Mesenchymal stem cell (in vitro differentiated cells and primary cell): Measurements from ENCODE around the gene ATP6V0B.

Experiments used
- DNase-seq: peaks from one replicate; pipeline ENCODE4 v3.0.0-alpha.2; 2013
- H2AFZ ChIP-seq: one replicate; pipeline ENCODE4 v1.6.1; 2013; ENCODE audit warnings: low read depth, mild to moderate bottlenecking, control low read depth, inconsistent platforms, low read length, moderate library complexity
- H2AK5ac ChIP-seq: 2 replicates; pipeline ENCODE4 v1.6.1; 2013; ENCODE audit warnings: low read length, moderate library complexity, mild to moderate bottlenecking, inconsistent platforms; ENCODE audit not compliant: severe bottlenecking
- H2BK120ac ChIP-seq: one replicate; pipeline ENCODE4 v1.6.1; 2013; ENCODE audit warnings: low read depth, mild to moderate bottlenecking, inconsistent platforms, low read length, moderate library complexity
- H2BK12ac ChIP-seq, 2 experiments: one replicate each; pipeline ENCODE4 v1.6.1; 2013; ENCODE audit warnings: inconsistent platforms in 2 of 2, low read length in 2 of 2, mild to moderate bottlenecking in 2 of 2, moderate library complexity in 2 of 2, control low read depth in 1 of 2
- H2BK15ac ChIP-seq: one replicate; pipeline ENCODE4 v1.6.1; 2013; ENCODE audit warnings: mild to moderate bottlenecking, low read depth, inconsistent platforms; ENCODE audit not compliant: poor library complexity, severe bottlenecking
- H2BK5ac ChIP-seq: 2 replicates; pipeline ENCODE4 v1.6.1; 2013; ENCODE audit warnings: low read depth, mild to moderate bottlenecking, low read length, control low read depth, inconsistent platforms; ENCODE audit not compliant: poor library complexity, severe bottlenecking
- H3K14ac ChIP-seq, 2 experiments: one replicate each; pipeline ENCODE4 v1.6.1; 2013; ENCODE audit warnings: inconsistent platforms in 2 of 2, low read length in 2 of 2, control low read depth in 1 of 2, mild to moderate bottlenecking in 1 of 2, moderate library complexity in 1 of 2
- H3K18ac ChIP-seq, 2 experiments: one replicate each; pipeline ENCODE4 v1.6.1; 2013; ENCODE audit warnings: inconsistent platforms in 2 of 2, low read length in 2 of 2, control low read depth in 1 of 2, low read depth in 1 of 2, mild to moderate bottlenecking in 1 of 2
- H3K23ac ChIP-seq, 2 experiments: one replicate each; pipeline ENCODE4 v1.6.1; 2013; ENCODE audit warnings: inconsistent platforms in 2 of 2, low read length in 2 of 2, mild to moderate bottlenecking in 2 of 2, moderate library complexity in 2 of 2, control low read depth in 1 of 2
- H3K27ac ChIP-seq: 2 replicates; pipeline ENCODE4 v1.5.1; 2013; ENCODE audit warnings: mild to moderate bottlenecking, moderate library complexity, low read length, control low read depth, inconsistent platforms; ENCODE audit not compliant: poor library complexity, severe bottlenecking
- H3K27me3 ChIP-seq, 2 experiments: 2 replicates each; pipeline versions ENCODE4 v1.6.1 to v1.7.0; 2013; ENCODE audit warnings: low read length in 2 of 2, mild to moderate bottlenecking in 2 of 2, moderate library complexity in 2 of 2, control low read depth in 1 of 2, inconsistent platforms in 1 of 2; ENCODE audit not compliant: control insufficient read depth in 1 of 2, insufficient read depth in 1 of 2
- H3K36me3 ChIP-seq, 2 experiments: 2 replicates each; pipeline versions ENCODE4 v1.6.1 to v1.7.0; 2013; ENCODE audit warnings: low read length in 2 of 2, control low read depth in 1 of 2, inconsistent platforms in 1 of 2, low read depth in 1 of 2, mild to moderate bottlenecking in 1 of 2; ENCODE audit not compliant: insufficient read depth in 2 of 2, control insufficient read depth in 1 of 2
- H3K4ac ChIP-seq, 2 experiments: one replicate each; pipeline ENCODE4 v1.6.1; 2013; ENCODE audit warnings: inconsistent platforms in 2 of 2, low read length in 2 of 2, mild to moderate bottlenecking in 2 of 2, moderate library complexity in 2 of 2, control low read depth in 1 of 2, low read depth in 1 of 2
- H3K4me1 ChIP-seq: 2 replicates; pipeline ENCODE4 v1.6.1; 2013; ENCODE audit warnings: low read depth, low read length, control low read depth; ENCODE audit not compliant: control insufficient read depth, insufficient read depth
- H3K4me2 ChIP-seq: 2 replicates; pipeline ENCODE4 v1.6.1; 2013; ENCODE audit warnings: low read length, mild to moderate bottlenecking, inconsistent platforms; ENCODE audit not compliant: poor library complexity, severe bottlenecking
- H3K4me3 ChIP-seq, 2 experiments: 2 replicates each; pipeline versions ENCODE4 v1.5.1 to v1.7.0; 2013; ENCODE audit warnings: low read length in 2 of 2, mild to moderate bottlenecking in 2 of 2, control low read depth in 1 of 2, low read depth in 1 of 2; ENCODE audit not compliant: insufficient read depth in 1 of 2
- H3K79me1 ChIP-seq: replicated peaks from 2 replicates; pipeline ENCODE4 v1.6.1; 2013; ENCODE audit warnings: mild to moderate bottlenecking, control low read depth, low read length, inconsistent platforms; ENCODE audit not compliant: poor library complexity, severe bottlenecking
- H3K9ac ChIP-seq: 2 replicates; pipeline ENCODE4 v1.7.0; 2013; ENCODE audit warnings: mild to moderate bottlenecking, low read length, moderate library complexity
- H3K9me3 ChIP-seq: 2 replicates; pipeline ENCODE4 v1.7.0; 2013; ENCODE audit warnings: mild to moderate bottlenecking, low read length; ENCODE audit not compliant: control insufficient read depth
- H4K8ac ChIP-seq: one replicate; pipeline ENCODE4 v1.6.1; 2013; ENCODE audit warnings: inconsistent platforms, mild to moderate bottlenecking, low read length, moderate library complexity
- H4K91ac ChIP-seq: one replicate; pipeline ENCODE4 v1.6.1; 2013; ENCODE audit warnings: mild to moderate bottlenecking, low read length, inconsistent platforms
- WGBS: methylation state at CpG from one replicate; pipeline ENCODE4 v1.1.7; 2013; ENCODE audit warnings: mixed read lengths; 5-methylcytosine and 5-hydroxymethylcytosine counted together

The ATP6V0B gene

GRCh38 chr1:43982808-43983207, 8.0 kb downstream of the ATP6V0B start:
- H3K4ac ChIP-seq: no peak overlapping the region
- H2BK5ac ChIP-seq: no peak overlapping the region
- no peak overlapping the region for H3K14ac ChIP-seq
- DNase-seq: no peak
- no peak overlapping the region for H3K23ac ChIP-seq
- H3K36me3 ChIP-seq: peaks cover 49 to 65% of the 10 kb centered on the region in 2 experiments
- no peaks in the 10 kb centered on the region for H3K27me3 ChIP-seq
- peaks cover 44% of the 10 kb centered on the region for H3K4me1 ChIP-seq
- no peak overlapping the region for H3K9ac ChIP-seq
- no peak overlapping the region for H2AK5ac ChIP-seq
- 94% methylated on average over 15 of the region's 15 CpGs for WGBS
- no peak overlapping the region for H3K18ac ChIP-seq
- no peak overlapping the region for H2BK12ac ChIP-seq
- H2AFZ ChIP-seq: no peak overlapping the region
- no peak overlapping the region for H2BK15ac ChIP-seq
- H3K4me2 ChIP-seq: no peak overlapping the region
- no peak overlapping the region for H3K27ac ChIP-seq
- H3K79me1 ChIP-seq: peaks cover 32% of the 10 kb centered on the region
- no peaks in the 10 kb centered on the region for H3K9me3 ChIP-seq
- no peak overlapping the region for H4K91ac ChIP-seq
- H3K4me3 ChIP-seq: no peak overlapping the region
- H4K8ac ChIP-seq: no peak overlapping the region
- H2BK120ac ChIP-seq: no peak overlapping the region

- 86% methylated on average over 12 of the region's 12 CpGs for WGBS
- no peak overlapping the region for H3K9ac ChIP-seq
- H4K91ac ChIP-seq: no peak overlapping the region
Measured at GRCh38 chr1:43983253-43983899, 8.6 kb downstream of the ATP6V0B start.

GRCh38 chr1:43984855-43985254, 10.1 kb downstream of the ATP6V0B start:
- Histone ChIP-seq H2BK120ac (no peak overlapping the region), H3K79me1 (peaks cover 23% of the 10 kb centered on the region), H3K36me3 (peaks cover 43 to 59% of the 10 kb centered on the region in 2 experiments), H2AK5ac (no peak overlapping the region), H3K27me3 (no peaks in the 10 kb centered on the region), H2BK15ac (no peak overlapping the region), H3K18ac (no peak overlapping the region), H4K8ac (no peak overlapping the region), H3K9ac (no peak overlapping the region), H2AFZ (no peak overlapping the region), H3K4me3 (no peak overlapping the region), H2BK5ac (no peak overlapping the region), H3K4ac (no peak overlapping the region), H3K4me1 (peaks cover 33% of the 10 kb centered on the region), H3K27ac (no peak overlapping the region), H2BK12ac (no peak overlapping the region), H3K4me2 (no peak overlapping the region), H3K9me3 (no peaks in the 10 kb centered on the region), H4K91ac (no peak overlapping the region), H3K23ac (no peak overlapping the region), H3K14ac (no peak overlapping the region)
- DNase-seq: no peak
- over 99% methylated on average over 16 of the region's 16 CpGs for WGBS

More at GRCh38 chr1:43983253-43983899, 8.6 kb downstream of the ATP6V0B start:
- H2BK15ac ChIP-seq: no peak overlapping the region
- H2AFZ ChIP-seq: no peak overlapping the region
- H3K14ac ChIP-seq: no peak overlapping the region
- no peak overlapping the region for H2AK5ac ChIP-seq
- H4K8ac ChIP-seq: no peak overlapping the region
- no peaks in the 10 kb centered on the region for H3K27me3 ChIP-seq
- H3K79me1 ChIP-seq: peaks cover 28% of the 10 kb centered on the region
- no peaks in the 10 kb centered on the region for H3K9me3 ChIP-seq
- no peak overlapping the region for H2BK120ac ChIP-seq
- peaks cover 42% of the 10 kb centered on the region for H3K4me1 ChIP-seq
- H3K23ac ChIP-seq: no peak overlapping the region
- no peak overlapping the region for H3K4me2 ChIP-seq
- H2BK12ac ChIP-seq: no peak overlapping the region
- no peak for DNase-seq
- no peak overlapping the region for H3K27ac ChIP-seq
- H2BK5ac ChIP-seq: no peak overlapping the region
- H3K36me3 ChIP-seq: peaks cover 44 to 59% of the 10 kb centered on the region in 2 experiments
- no peak overlapping the region for H3K4ac ChIP-seq
- no peak overlapping the region for H3K18ac ChIP-seq
- no peak overlapping the region for H3K4me3 ChIP-seq

GRCh38 chr1:43985984-43986595, 11.3 kb downstream of the ATP6V0B start:
- Histone ChIP-seq H3K9me3 (no peaks in the 10 kb centered on the region), H3K18ac (no peak overlapping the region), H3K27ac (no peak overlapping the region), H2BK5ac (no peak overlapping the region), H4K8ac (peak overlapping the region; percentile 61), H2BK120ac (no peak overlapping the region), H3K4me3 (no peak overlapping the region), H2AFZ (no peak overlapping the region), H3K23ac (no peak overlapping the region), H2BK12ac (no peak overlapping the region), H3K4ac (no peak overlapping the region), H3K4me2 (no peak overlapping the region), H2AK5ac (no peak overlapping the region), H3K4me1 (peaks cover 30% of the 10 kb centered on the region), H3K14ac (no peak overlapping the region), H3K9ac (no peak overlapping the region), H2BK15ac (no peak overlapping the region), H3K36me3 (peaks cover 43 to 55% of the 10 kb centered on the region in 2 experiments), H3K27me3 (no peaks in the 10 kb centered on the region), H4K91ac (no peak overlapping the region), H3K79me1 (peaks cover 21% of the 10 kb centered on the region)
- 72% methylated on average over 4 of the region's 4 CpGs for WGBS
- no peak for DNase-seq
